CD4-positive, alpha-beta T cell treated with Interleukin-12 subunit alpha and Interleukin-12 subunit beta, for 1 hour (primary cell): ENCODE measurements around the gene JDP2.
A peak's percentile ranks its signal among the peaks of the same experiment; 100 is the strongest.
"Not testable (repeated sequence)": the region's sequence is repeated elsewhere in the genome, so short reads cannot be mapped to it uniquely, and the experiment has no call there.

ENCODE experiments used
- DNase-seq: peaks from one replicate; pipeline ENCODE4 v3.0.0-alpha.2; 2020

Gene JDP2, protein sequence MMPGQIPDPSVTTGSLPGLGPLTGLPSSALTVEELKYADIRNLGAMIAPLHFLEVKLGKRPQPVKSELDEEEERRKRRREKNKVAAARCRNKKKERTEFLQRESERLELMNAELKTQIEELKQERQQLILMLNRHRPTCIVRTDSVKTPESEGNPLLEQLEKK

DNA sequence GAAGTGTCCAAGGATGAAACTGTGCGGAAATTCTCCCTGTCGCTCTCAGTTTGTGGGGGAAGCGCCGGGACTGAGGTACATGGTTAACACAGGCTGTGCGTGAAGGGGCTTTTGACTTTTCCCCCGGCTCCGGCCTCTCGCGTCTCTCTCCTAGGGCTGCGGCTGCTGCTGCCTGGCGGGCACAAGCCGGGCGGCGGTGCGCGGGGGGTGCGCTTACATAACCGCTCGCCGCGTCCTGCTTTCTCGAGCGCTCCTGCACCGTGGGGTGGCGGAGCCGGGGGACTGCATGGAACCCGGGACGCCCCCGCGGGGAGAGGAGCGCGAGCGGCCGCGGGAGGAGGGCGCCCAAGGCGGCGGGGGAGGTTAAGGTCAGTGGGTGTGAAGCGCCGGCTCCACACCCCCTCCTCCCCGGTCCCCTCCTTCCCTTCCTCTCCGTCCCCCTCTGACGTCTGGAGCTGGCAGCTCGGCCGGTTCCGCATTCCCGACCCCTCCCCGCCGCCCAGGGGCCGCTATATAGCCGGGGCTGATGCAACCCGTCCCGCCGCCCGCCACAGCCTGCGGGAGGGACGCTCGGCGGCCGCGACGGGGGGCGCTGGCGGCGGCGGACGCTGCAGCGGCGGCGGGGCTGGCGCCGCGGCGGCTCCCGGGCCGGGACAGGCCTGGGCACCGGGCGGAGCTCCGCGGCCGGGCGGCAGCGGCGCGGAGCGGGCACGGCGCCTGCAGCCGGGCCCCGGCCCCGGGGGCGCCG lies at the start of gene JDP2:
Gene JDP2, plus strand, starts transcription at position 541 of the 748 bp plus-strand sequence. CDS start 9,899 bp downstream, outside the sequence.
- peak; percentile 39 for DNase-seq

DNA sequence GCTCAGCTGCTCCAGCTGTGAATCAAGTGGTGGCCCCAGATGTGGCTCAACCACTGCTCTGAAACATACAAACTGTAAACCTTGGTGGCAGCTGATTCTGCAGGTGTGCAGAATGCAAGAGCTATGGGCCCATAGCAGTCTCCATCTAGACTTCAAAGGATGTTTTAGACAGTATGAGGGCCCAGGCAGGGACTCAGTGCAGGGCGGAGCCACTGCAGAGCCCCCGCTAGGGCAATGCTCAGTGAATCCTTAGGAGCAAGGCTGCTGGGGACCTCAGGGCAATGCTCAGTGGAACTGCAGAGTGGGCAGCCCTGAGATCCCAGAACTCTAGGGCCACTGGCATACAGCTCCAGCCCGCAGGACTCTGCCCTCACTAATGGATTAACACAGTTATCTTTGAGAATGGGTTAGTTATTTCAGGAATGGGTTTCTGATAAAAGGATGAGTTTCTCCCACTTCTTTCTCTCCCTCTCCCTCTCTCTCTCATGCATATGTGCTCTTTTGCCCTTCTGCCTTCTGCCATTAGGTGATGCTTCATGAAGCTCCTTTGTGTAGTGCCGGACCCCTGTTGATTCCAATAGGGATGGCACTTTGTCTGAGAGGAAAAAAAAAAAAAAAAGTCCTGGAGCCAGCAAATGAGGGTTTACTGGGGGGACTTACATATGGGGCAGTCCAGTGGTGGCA lies 48.4 kb upstream of the JDP2 start:
- DNase-seq: no peak

DNA sequence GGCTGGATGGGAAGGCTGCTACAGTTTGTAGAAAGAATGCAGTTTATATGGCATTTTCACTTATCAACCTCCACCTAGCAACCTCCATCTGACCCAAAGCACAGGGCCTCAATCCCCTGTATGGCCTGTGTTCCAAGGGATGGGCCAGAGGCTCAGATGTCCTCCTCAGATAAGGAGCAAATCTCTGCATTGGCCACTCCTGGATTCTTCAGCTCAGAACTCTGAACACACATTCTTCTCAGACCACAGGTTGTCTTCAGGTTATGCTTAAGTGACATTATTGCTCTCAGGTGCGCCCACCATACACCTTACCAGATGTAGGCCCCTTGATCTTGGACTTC lies 47.9 kb upstream of the JDP2 start:
- no peak for DNase-seq

DNA sequence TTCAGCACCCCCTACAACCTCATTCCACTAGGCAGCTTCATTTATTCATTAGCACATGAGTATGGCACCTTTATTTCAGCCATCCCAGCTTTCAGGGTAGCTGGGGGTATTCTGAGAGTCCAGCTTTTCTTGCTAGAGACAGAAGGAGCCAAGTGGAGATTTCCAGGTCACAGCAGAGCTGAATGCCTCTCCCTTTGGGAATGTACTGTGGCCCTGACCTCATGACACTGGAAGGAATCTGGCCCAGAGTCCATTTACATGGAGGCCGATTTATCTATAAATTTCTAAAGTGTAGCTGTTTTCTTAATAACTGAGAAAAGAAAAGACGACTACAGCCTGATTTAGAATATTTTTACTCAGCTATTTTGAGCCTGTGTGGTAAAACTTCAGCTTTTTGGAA lies 47.2 kb upstream of the JDP2 start:
- DNase-seq: no peak

DNA sequence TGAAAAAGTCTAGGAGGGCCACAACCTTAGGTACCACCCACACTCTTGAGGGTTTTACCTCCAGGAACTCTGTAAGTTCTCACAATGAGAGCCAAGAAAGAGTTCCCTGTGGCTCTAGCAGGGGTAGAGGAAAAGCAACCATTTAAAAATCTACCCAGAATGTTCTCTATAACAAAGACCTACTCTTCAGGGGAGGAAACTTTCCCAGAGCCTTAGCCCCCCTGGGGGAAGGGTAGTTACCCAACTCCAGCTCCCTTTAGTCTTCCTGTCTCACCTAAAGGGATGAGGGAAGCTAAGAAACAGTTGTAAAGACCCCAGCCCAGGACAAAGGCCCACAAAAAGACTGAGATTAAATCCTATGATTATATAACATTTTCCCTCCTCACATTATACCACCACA lies 46.2 kb upstream of the JDP2 start:
- DNase-seq: no peak

DNA sequence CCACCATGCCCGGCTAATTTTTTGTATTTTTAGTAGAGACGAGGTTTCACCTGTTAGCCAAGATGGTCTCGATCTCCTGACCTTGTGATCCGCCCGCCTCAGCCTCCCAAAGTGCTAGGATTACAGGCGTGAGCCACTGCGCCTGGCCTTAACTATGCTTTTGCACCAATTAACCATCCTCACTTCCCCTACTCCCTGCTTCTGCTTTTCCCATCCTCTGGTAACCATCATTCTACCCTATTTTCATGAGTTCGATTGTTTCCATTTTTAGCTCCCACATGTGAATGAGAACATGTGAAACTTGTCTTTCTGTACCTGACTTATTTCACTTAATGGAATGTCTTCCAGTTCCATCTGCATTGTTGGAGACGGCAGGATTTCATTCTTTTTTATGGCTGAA lies 44.6 kb upstream of the JDP2 start:
- not testable (repeated sequence) for DNase-seq

DNA sequence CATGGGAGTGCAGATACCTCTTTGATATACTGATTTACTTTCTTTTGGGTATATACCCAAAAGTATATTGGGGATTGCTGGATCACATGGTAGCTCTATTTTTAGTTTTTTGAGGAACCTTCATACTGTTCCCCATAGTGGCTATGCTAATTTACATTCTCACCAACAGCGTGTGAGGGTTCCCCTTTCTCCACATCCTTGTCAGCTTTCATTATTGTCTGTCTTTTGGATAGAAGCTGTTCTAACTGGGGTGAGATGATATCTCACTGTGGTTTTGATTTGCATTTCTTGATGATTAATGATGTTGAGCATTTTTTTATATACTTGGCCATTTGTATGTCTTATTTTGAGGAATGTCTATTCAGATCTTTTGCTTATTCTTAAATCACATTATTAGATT lies 44.1 kb upstream of the JDP2 start:
- DNase-seq: no peak

DNA sequence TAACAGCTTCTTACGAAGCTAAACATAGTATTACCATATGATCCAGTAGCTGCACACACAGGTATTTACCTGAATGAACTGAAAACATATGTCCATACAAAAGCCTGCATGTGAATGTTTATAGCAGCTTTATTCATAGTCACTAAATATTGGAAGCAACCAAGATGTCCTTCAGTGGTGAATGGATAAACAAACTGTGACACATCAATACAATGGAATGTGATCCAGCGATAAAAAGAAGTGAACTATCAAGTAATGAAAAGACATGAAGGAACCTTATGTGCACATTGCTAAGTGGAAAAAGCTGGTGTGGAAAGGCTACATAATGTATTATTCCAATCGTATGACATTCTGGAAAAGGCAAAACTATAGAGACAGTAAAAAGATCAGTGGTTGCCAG lies 38.1 kb upstream of the JDP2 start:
- no peak for DNase-seq

DNA sequence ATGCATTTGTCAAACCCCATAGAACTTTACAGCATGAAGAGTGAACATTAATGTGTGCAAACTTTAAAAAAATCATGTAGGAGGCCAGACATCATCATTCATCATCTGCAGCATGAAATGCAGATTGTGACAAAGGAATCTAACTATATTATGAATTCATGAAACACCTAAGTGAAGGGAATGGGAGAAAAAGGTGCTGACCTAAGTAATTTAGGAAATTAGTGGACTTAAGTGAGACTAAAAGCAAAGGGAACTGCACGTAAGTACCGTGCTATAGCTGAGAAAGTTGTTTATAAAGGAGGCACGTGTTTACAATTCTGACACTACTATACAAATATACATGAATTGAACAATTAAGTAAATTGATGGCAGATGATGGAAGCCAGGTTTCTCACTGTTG lies 37.6 kb upstream of the JDP2 start:
- DNase-seq: no peak

DNA sequence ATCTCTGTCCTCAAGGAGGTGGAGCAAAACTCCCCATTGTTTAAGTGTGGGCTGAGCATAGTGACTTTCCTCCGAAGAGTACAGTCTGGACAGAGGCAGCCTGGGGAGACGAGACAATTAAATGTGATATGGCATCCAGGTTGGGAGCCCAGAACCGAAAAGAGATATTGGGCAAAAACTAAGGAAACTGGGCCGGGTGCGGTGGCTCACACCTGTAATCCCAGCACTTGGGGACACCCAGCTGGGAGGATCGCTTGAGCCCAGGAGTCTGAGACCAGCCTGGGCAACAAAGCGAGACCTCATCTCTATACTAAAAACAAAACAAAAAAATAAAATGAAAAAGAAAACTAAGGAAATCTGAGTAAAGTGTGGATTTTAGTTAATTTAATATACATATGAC lies 35.9 kb upstream of the JDP2 start:
- DNase-seq: no peak

DNA sequence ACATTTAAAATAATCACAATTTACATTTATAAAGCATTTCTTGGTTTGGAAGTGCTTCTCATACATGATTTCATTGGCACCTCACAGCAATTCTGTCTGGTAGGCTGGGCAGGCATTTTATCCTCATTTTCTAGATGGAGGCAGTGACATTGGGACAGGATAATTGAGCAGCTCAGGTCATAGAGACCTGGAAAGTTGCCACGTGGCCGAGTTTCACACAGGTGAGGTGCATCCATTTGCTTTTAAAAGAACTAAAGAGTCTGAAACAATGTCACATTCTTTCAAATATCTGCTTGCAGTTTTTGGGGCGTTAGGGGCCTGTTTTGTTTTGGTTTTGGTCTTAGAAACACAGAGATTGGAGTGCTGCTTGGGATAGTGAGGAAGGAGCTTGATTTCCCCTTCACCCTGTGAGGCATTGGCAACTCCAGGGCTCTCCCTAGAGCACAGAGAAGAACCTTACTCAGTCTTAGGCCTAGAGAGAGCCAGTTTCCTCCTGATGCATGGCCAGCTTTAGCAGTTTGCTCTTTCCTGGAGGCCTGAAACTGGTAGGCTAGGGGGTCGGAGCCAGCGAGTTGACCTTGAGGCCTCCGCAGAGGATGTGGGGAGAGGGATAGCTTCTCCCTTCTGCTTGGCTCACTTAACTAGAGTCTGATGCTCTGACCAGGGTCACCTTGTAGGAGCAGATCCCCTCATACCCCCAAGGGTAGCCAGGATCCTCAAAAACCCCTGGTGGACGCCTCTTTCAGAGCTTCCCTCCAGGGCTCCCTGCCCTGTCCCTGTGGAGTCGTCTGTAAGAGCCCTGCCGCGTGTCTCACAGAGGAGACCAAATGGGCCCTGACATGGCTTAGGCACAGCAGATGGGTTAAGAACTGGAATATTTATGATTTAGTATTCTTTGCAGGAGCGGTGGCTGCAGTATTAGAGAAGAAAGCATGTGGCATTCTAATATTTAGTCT lies 34.9 kb upstream of the JDP2 start:
- DNase-seq: no peak

DNA sequence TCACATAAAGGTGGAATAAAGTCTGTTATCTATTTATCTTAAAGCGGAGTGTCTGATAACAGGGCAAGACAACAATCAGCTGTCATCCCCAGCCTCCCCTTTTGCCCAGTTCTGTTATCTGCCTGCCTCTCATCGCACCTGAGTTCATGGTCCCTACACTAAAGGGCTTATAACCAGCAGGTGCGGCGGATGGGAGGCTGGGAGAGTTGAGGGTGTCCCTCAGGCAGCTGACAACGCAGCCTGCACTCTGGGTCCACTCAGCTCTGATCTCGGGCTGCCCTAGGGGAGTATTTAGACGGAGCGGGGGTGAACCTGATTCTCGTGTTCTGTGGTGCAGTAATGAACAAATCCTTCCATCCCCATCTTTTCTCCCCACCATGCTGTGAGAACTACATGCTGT lies 34.0 kb upstream of the JDP2 start:
- no peak for DNase-seq

DNA sequence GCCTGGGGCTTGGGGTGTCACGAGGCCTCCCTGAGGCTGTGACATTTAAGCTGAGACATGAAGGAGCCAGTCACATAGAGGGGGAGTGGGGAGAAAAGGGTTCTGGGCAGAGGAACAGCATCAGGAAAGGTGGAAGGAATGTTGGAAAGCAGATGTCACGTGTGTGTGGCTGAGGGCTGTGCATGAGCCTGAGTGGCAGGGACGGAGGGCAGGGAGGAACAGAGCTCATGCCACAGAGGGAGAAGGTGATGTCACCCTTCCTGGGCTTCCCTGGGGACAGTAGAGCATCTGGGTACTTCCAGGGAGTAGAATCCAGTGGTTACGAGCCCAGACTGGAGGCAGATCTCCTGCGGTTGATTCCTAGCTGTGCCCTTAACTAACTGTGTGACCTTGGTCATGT lies 32.0 kb upstream of the JDP2 start:
- DNase-seq: no peak

DNA sequence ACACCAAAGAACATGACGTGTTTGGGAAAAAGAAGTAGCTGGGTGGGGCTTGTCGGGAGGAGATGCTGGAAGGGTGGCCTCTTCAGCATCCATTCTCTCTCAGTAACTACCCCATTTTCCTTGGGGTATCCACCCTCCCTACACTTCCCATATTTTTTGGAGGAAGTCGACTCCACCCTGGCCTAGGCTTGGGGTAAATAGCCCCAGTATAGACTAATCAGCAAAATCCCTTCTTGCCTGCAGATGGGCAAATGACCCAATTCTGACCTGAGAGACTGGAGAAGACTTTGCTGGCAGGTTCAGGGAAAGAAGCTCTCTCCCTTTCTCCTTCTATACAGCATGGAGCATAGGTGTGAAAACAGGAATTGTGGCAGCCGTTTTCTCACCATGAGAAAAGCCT lies 28.5 kb upstream of the JDP2 start:
- DNase-seq: no peak

DNA sequence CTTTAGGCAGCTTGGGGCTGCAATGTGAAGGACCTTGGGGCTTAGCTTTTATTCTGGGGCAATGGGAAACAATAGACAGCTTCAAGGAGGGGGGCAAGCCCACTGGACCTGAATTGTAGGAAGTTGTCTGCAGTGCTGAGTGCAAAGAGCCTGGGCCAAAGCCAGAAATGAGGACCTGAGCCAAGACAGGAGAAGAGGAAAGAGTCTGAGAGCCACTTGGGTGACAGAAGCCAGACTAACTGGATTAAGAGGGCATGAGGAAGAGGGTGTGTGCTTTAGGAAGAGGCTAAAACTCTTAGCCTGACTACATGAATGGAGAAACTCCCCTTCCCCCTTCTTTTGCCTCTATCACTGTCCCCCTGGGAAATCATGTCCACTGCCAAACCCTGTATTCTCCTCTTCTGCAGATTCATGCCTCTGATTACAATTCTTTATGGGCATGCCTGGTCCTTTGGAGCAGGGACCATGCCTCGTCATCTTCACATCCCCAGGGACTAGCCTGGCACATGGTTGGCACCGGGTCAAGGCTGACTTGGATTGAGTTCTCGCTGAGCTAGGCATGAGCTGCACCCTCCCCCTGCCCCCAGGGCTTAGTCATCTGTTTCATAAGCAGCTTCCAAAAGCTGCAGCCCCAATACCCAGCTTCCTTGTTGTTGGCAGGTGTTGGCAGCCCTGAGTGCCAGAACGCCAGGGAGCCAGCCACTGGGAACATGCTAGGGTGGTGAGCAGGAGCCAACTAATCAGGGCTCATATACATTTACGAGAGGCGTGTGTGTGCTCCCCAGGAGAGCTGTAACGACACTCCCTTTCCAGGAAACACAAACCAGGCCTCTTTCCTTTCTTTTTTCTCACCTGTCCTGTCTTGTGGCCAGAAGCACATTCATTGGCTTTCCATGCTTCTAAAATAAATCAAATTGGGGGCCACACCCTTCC lies 27.7 kb upstream of the JDP2 start:
- DNase-seq: no peak

DNA sequence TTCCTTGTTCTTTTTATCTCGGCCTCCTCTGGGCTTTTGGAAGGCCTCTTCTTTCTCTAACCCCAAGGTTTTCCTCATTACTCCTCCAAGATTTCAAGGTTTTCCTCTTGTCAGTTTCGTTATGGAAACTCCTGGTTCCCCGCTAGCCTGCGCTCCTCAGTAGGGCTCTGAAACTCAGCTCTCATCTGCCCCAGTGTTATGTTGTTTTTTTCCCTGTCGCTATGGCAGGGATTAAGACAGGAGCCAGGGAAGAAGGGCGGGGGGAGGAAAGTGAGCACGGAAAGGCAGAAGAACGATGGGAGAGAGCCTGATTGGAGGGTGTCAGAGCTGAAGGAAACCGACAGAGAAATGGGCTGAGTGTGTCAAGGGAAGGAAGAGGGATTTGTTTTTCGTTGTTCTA lies 26.5 kb upstream of the JDP2 start:
- DNase-seq: no peak

DNA sequence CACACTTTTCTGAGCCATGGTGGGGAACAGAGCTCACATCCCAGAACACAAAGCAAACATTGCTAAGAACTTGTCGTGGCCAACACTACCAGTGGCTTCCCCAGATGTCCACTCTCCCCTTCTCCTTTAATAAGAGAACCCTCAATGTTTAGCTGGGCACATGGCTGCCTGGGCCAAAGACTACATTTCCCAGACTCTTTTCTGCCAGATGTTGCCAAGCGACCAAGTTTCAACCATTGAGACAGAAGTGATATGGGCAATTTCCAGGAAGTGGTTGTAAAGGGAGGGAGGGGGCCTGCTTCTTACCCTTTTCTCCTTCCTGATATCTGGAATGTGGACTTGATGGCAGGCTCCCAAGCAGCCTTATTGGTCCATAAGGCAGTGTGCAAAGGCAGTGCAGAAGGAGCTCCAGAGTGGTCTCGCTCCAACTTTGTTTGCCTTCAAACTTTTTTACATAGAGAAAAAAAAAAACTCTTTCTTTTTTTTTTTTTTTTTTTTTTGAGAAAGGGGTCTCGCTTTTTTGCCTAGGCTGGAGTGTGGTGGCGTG lies 24.9 kb upstream of the JDP2 start:
- no peak for DNase-seq

DNA sequence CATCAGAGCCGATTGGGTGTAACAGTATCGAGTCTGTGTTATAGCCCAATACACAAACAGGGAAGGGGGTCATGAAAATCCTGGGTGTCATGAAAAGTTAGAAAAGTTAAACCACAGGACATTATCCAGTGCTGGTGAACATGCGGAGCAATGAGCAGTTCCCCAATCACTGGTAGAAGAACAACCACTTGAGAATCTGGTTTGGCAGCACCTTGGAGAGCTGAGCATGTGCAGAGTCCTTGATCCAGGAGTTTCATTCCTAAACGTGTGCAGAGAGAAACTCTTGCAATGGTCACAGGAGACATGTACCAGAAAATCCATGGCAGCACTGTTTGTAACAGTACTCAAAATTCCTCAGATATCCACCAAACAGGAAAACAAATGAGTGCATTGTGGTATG lies 23.0 kb upstream of the JDP2 start:
- no peak for DNase-seq

DNA sequence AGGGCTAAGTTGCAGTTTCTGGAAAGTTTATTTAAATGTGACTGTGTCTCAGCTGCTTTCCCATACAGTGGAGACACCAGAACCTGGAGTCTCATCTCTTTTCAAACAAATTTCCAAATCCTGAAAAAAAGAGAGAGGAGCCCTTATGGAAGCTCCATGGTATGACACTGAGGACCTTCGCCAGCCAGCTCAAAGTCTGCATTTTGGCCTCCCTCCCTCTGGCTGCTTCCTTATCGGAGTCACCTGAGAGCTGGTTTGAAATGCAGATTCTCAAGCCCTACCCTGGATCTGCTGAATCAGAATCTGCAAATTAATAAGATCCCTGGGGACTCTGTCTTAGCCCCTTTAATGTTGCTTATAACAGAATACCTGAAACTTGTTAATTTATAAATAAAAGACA lies 21.7 kb upstream of the JDP2 start:
- DNase-seq: no peak

DNA sequence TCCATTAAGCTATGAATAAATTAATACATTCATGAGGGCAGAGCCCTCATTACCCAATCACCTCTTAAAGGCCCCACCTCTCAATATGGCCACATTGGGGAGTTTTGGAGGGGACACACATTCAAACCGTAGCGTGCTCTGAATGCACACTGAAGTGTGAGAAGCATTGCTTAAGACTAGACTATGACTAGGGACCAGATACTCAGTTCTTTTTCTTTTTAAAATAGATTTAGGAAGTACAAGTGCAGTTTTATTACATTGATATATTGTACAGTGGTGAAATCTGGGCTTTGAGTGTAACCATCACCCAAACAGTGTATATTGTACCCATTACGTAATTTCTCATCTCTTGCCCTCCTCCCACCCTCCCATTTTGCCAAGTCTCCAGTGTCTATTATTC lies 21.0 kb upstream of the JDP2 start:
- DNase-seq: no peak

DNA sequence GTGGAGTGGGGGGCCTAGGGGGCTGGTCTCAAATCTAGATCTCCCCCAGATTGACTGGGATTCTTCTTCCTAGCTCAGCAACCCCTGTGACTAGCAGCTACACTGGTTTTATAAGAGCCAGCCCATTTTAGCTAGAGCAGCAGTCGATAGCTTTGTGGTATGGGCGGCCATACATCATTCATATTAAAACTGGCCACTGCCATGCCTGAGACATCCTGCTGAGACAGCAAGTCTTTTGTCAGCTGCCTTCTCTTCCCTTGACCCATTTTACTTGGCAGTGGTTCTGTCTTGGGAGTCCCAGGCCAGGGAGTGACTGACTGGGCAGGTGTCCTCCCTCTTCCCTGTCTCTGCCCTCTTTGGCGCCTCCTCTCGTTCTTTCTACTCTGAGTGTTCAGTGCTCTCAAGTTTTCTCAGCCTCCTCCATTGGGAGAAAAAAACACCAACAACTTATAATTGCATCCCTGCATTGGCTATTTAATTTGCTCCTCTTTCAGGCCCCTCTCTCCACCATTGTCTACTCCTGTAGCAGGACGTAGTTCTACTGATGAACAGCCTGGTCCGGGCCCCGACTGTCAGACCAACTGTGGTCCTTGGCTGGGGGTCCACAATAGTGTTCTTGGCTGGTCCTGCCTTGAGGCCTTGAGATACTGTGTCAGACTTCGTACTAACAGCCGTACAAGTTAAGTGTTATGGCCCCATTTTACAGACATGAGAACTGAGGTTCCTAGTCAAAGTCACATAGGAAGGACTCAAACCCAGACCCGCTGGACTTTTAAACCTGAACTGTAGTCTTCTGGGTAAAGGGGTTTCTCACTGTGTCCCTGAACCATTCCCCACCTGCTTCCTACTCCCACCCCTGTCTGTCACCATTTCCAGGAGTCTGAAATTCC lies 18.3 kb upstream of the JDP2 start:
- no peak for DNase-seq
